GM12878 (cell line): ENCODE measurements around the gene ANXA8L1.

Experiments used
- CEBPB ChIP-seq, 2 experiments: fragments of 150-350 bp in 1 of 2; IDR thresholded peaks; 2 replicates each; pipeline ENCODE4 v1.6.1; 2012 to 2014; ENCODE audit warnings: low read depth in 2 of 2, low read length in 2 of 2, borderline replicate concordance in 1 of 2, inconsistent platforms in 1 of 2
- CREB1 ChIP-seq: IDR thresholded peaks from 2 replicates; pipeline ENCODE4 v1.6.1; 2012; ENCODE audit warnings: low read depth, mild to moderate bottlenecking, inconsistent platforms
- SIX5 ChIP-seq: IDR thresholded peaks from 2 replicates; pipeline ENCODE4 v1.6.1; 2011; ENCODE audit warnings: mild to moderate bottlenecking, low read depth, low read length, moderate library complexity; ENCODE audit not compliant: severe bottlenecking
- SUPT20H ChIP-seq: IDR thresholded peaks from 2 replicates; pipeline ENCODE4 v1.6.1; 2011; ENCODE audit warnings: low read depth, mild to moderate bottlenecking, low read length, moderate library complexity, borderline replicate concordance; ENCODE audit not compliant: control insufficient read depth
- SUZ12 ChIP-seq: fragments of 200-600 bp; sonication (generic); IDR thresholded peaks from one replicate; pipeline ENCODE4 v1.6.1; 2018; ENCODE audit warnings: antibody characterized with exemption, mild to moderate bottlenecking; ENCODE audit not compliant: unreplicated experiment

GRCh38 chr10:46330894-46331293, 44.7 kb upstream of the ANXA8L1 start:
- TF ChIP-seq SUPT20H (no peak), CREB1 (no peak), SUZ12 (no peak), SIX5 (no peak), CEBPB (IDR thresholded peaks at IDR 0.05; ENCODE audit: borderline replicate concordance in 1 of 2, low read depth in 2 of 2, low read length in 2 of 2) (no peak)
